ENCODE results near the gene FCHSD2. TPM values are rescaled to one million over a fixed set of nuclear protein-coding genes. Genes with fewer than 3 reads are reported as not detected.

Gene FCHSD2
- total RNA-seq, 1 donor: 34.0 TPM

- peaks cover 4% of the 10 kb centered on the region for H3K4me1 ChIP-seq (ENCODE audit: insufficient read depth, low read length)
- no peak overlapping the region for H3K27ac ChIP-seq (ENCODE audit: low read depth, low read length)
- H2AFZ ChIP-seq (ENCODE audit: low read length): no peak overlapping the region
- H3K4me3 ChIP-seq (ENCODE audit: insufficient read depth, low read length): no peak overlapping the region
- H3K9me3 ChIP-seq (ENCODE audit: low read depth, low read length): no peaks in the 10 kb centered on the region
- peaks cover 3% of the 10 kb centered on the region for H3K36me3 ChIP-seq (ENCODE audit: insufficient read depth, low read length)
- H3K4me2 ChIP-seq (ENCODE audit: insufficient read depth, low read length): no peak overlapping the region
- H3K79me2 ChIP-seq (ENCODE audit: insufficient read depth, low read length): peaks cover 11% of the 10 kb centered on the region
- no peaks in the 10 kb centered on the region for H3K27me3 ChIP-seq (ENCODE audit: insufficient read depth, low read length)
- H4K20me1 ChIP-seq (ENCODE audit: insufficient read depth, low read length): no peaks in the 10 kb centered on the region
- no peak for DNase-seq (ENCODE audit: insufficient read length, low spot score, missing footprints)
- no peak for TF ChIP-seq CTCF (IDR thresholded peaks at IDR 0.05; ENCODE audit: extremely low read depth, low read depth, low read length)
Observed at GRCh38 chr11:72996959-72997358, 145.2 kb downstream of the FCHSD2 start.

GRCh38 chr11:72989727-72990126, 152.4 kb downstream of the FCHSD2 start:
- Histone ChIP-seq H3K27ac (ENCODE audit: low read depth, low read length) (no peak overlapping the region), H3K79me2 (ENCODE audit: insufficient read depth, low read length) (peaks cover 21% of the 10 kb centered on the region), H3K4me3 (ENCODE audit: insufficient read depth, low read length) (no peak overlapping the region), H4K20me1 (ENCODE audit: insufficient read depth, low read length) (peaks cover 8% of the 10 kb centered on the region), H3K4me1 (ENCODE audit: insufficient read depth, low read length) (peaks cover 5% of the 10 kb centered on the region), H3K9me3 (ENCODE audit: low read depth, low read length) (no peaks in the 10 kb centered on the region), H2AFZ (ENCODE audit: low read length) (no peak overlapping the region), H3K4me2 (ENCODE audit: insufficient read depth, low read length) (no peak overlapping the region), H3K36me3 (ENCODE audit: insufficient read depth, low read length) (peaks cover 22% of the 10 kb centered on the region), H3K27me3 (ENCODE audit: insufficient read depth, low read length) (no peaks in the 10 kb centered on the region)
- no peak for TF ChIP-seq CTCF (IDR thresholded peaks at IDR 0.05; ENCODE audit: extremely low read depth, low read depth, low read length)
- no peak for DNase-seq (ENCODE audit: insufficient read length, low spot score, missing footprints)

GRCh38 chr11:72988821-72989220, 153.3 kb downstream of the FCHSD2 start:
- no peak overlapping the region for H2AFZ ChIP-seq (ENCODE audit: low read length)
- peaks cover 24% of the 10 kb centered on the region for H3K36me3 ChIP-seq (ENCODE audit: insufficient read depth, low read length)
- H3K27me3 ChIP-seq (ENCODE audit: insufficient read depth, low read length): no peaks in the 10 kb centered on the region
- no peak overlapping the region for H3K27ac ChIP-seq (ENCODE audit: low read depth, low read length)
- peaks cover 5% of the 10 kb centered on the region for H3K4me1 ChIP-seq (ENCODE audit: insufficient read depth, low read length)
- no peak for TF ChIP-seq CTCF (IDR thresholded peaks at IDR 0.05; ENCODE audit: extremely low read depth, low read depth, low read length)
- DNase-seq (ENCODE audit: insufficient read length, low spot score, missing footprints): no peak
- peaks cover 8% of the 10 kb centered on the region for H4K20me1 ChIP-seq (ENCODE audit: insufficient read depth, low read length)
- no peak overlapping the region for H3K4me3 ChIP-seq (ENCODE audit: insufficient read depth, low read length)
- no peaks in the 10 kb centered on the region for H3K9me3 ChIP-seq (ENCODE audit: low read depth, low read length)
- peaks cover 15% of the 10 kb centered on the region for H3K79me2 ChIP-seq (ENCODE audit: insufficient read depth, low read length)
- H3K4me2 ChIP-seq (ENCODE audit: insufficient read depth, low read length): no peak overlapping the region

- H3K36me3 ChIP-seq (ENCODE audit: insufficient read depth, low read length): peaks cover 33% of the 10 kb centered on the region
- TF ChIP-seq CTCF (IDR thresholded peaks at IDR 0.05; ENCODE audit: extremely low read depth, low read depth, low read length): no peak
- H3K27me3 ChIP-seq (ENCODE audit: insufficient read depth, low read length): no peaks in the 10 kb centered on the region
- H3K4me3 ChIP-seq (ENCODE audit: insufficient read depth, low read length): no peak overlapping the region
- no peak overlapping the region for H3K4me2 ChIP-seq (ENCODE audit: insufficient read depth, low read length)
- no peaks in the 10 kb centered on the region for H3K9me3 ChIP-seq (ENCODE audit: low read depth, low read length)
- H3K79me2 ChIP-seq (ENCODE audit: insufficient read depth, low read length): peaks cover 15% of the 10 kb centered on the region
- DNase-seq (ENCODE audit: insufficient read length, low spot score, missing footprints): no peak
- no peak overlapping the region for H3K27ac ChIP-seq (ENCODE audit: low read depth, low read length)
- no peak overlapping the region for H2AFZ ChIP-seq (ENCODE audit: low read length)
- H3K4me1 ChIP-seq (ENCODE audit: insufficient read depth, low read length): peaks cover 5% of the 10 kb centered on the region
- peaks cover 8% of the 10 kb centered on the region for H4K20me1 ChIP-seq (ENCODE audit: insufficient read depth, low read length)
Observed at GRCh38 chr11:72985645-72986044, 156.5 kb downstream of the FCHSD2 start.
